GM23338 (cell line): ENCODE results near the gene CLCN4. TPM values are rescaled to one million over a fixed set of nuclear protein-coding genes. Genes with fewer than 3 reads are reported as not detected.

Experiments used
- ATAC-seq: fragments of 200-7000 bp; cut with Tn5 transposase; 3 replicates; pipeline ENCODE4 v1.9.1; 2020
- DNase-seq: peaks from one replicate; pipeline ENCODE4 v3.0.0-alpha.2; 2015; ENCODE audit warnings: low spot score
- H2AFZ ChIP-seq: fragments of 200-600 bp; sonication (generic); 2 replicates; pipeline ENCODE4 v1.8.0; 2016; ENCODE audit warnings: antibody characterized with exemption, mild to moderate bottlenecking, moderate library complexity
- H3F3A ChIP-seq: fragments of 200-600 bp; sonication (generic); replicated peaks from 2 replicates; pipeline ENCODE4 v1.8.0; 2017; ENCODE audit warnings: antibody characterized with exemption, mixed run types, low read depth
- H3K27ac ChIP-seq: fragments of 200-600 bp; sonication (generic); 2 replicates; pipeline ENCODE4 v1.6.1; 2016; ENCODE audit warnings: low read depth
- H3K27me3 ChIP-seq: fragments of 200-600 bp; sonication (generic); 2 replicates; pipeline ENCODE4 v1.8.0; 2016; ENCODE audit warnings: mild to moderate bottlenecking, mixed run types, moderate library complexity; ENCODE audit not compliant: insufficient read depth
- H3K36me3 ChIP-seq: fragments of 200-600 bp; sonication (generic); 2 replicates; pipeline ENCODE4 v1.8.0; 2016; ENCODE audit warnings: mild to moderate bottlenecking; ENCODE audit not compliant: insufficient read depth
- H3K4me1 ChIP-seq: fragments of 200-600 bp; sonication (generic); 2 replicates; pipeline ENCODE4 v1.8.0; 2016; ENCODE audit warnings: mild to moderate bottlenecking, moderate library complexity; ENCODE audit not compliant: insufficient read depth
- H3K4me2 ChIP-seq: fragments of 200-600 bp; sonication (generic); 2 replicates; pipeline ENCODE4 v1.7.1; 2017; ENCODE audit warnings: mixed run types
- H3K4me3 ChIP-seq: fragments of 200-600 bp; sonication (generic); 2 replicates; pipeline ENCODE4 v1.6.1; 2016; ENCODE audit warnings: mixed run types
- H3K79me2 ChIP-seq: fragments of 200-600 bp; sonication (generic); replicated peaks from 2 replicates; pipeline ENCODE4 v1.8.0; 2017; ENCODE audit warnings: mild to moderate bottlenecking; ENCODE audit not compliant: insufficient read depth
- H3K9me2 ChIP-seq: fragments of 200-600 bp; sonication (generic); 2 replicates; pipeline ENCODE4 v1.8.0; 2017; ENCODE audit not compliant: insufficient read depth
- H4K20me1 ChIP-seq: fragments of 200-600 bp; sonication (generic); replicated peaks from 2 replicates; pipeline ENCODE4 v1.8.0; 2017; ENCODE audit warnings: mild to moderate bottlenecking; ENCODE audit not compliant: insufficient read depth
- H3K27ac Mint-ChIP-seq: 2 replicates; pipeline ENCODE4 v1.8.0; 2020; ENCODE audit warnings: inconsistent platforms, mild to moderate bottlenecking, moderate library complexity, mixed read lengths
- H3K27me3 Mint-ChIP-seq: 3 replicates; pipeline ENCODE4 v1.8.0; 2022; ENCODE audit warnings: low read depth, mild to moderate bottlenecking, moderate library complexity, mixed read lengths, inconsistent platforms; ENCODE audit not compliant: insufficient read depth, poor library complexity
- H3K36me3 Mint-ChIP-seq: 3 replicates; pipeline ENCODE4 v1.8.0; 2021; ENCODE audit warnings: low read depth, mild to moderate bottlenecking, inconsistent platforms, moderate library complexity, mixed read lengths
- H3K4me1 Mint-ChIP-seq: 3 replicates; pipeline ENCODE4 v1.8.0; 2020; ENCODE audit warnings: mild to moderate bottlenecking, inconsistent platforms, mixed read lengths
- H3K4me3 Mint-ChIP-seq: 3 replicates; pipeline ENCODE4 v1.8.0; 2021; ENCODE audit warnings: moderate library complexity, mild to moderate bottlenecking, inconsistent platforms, mixed read lengths
- H3K9me3 Mint-ChIP-seq: 3 replicates; pipeline ENCODE4 v1.8.0; 2020; ENCODE audit warnings: moderate library complexity, mild to moderate bottlenecking, inconsistent platforms, mixed read lengths
- CREB1 ChIP-seq: fragments of 250-450 bp; sonication (Bioruptor Pico); IDR thresholded peaks from 2 replicates; pipeline ENCODE4 v1.5.0; 2020; ENCODE audit warnings: low read depth, mild to moderate bottlenecking, moderate library complexity
- EZH2 ChIP-seq: fragments of 200-600 bp; sonication (generic); IDR thresholded peaks from one replicate; pipeline ENCODE4 v1.8.0; 2017; ENCODE audit warnings: antibody characterized with exemption, mild to moderate bottlenecking, low read depth; ENCODE audit not compliant: unreplicated experiment
- NANOG ChIP-seq: IDR thresholded peaks from 2 replicates; pipeline ENCODE4 v1.6.1; 2016; ENCODE audit warnings: antibody characterized with exemption, borderline replicate concordance
- POLR2AphosphoS5 ChIP-seq: IDR thresholded peaks from 2 replicates; pipeline ENCODE4 v1.6.1; 2016; ENCODE audit warnings: antibody characterized with exemption, low read depth
- REST ChIP-seq: IDR thresholded peaks from one replicate; pipeline ENCODE4 v1.6.1; 2018; ENCODE audit warnings: antibody characterized with exemption; ENCODE audit not compliant: unreplicated experiment
- STAT1 ChIP-seq: IDR thresholded peaks from one replicate; pipeline ENCODE4 v1.6.1; 2016; ENCODE audit warnings: antibody characterized with exemption; ENCODE audit not compliant: unreplicated experiment
- ZNF114 ChIP-seq: fragments of 250-450 bp; sonication (Bioruptor Pico); IDR thresholded peaks from 2 replicates; pipeline ENCODE4 v1.5.0; 2020; ENCODE audit warnings: mild to moderate bottlenecking, moderate library complexity
- ZNF331 ChIP-seq: fragments of 250-450 bp; sonication (Bioruptor Pico); IDR thresholded peaks from 2 replicates; pipeline ENCODE4 v1.5.0; 2020; ENCODE audit warnings: low read depth, mild to moderate bottlenecking, moderate library complexity
- polyA plus RNA-seq: library from polyadenylated mRNA; unstranded; fragments of >200 nt; fragmentation: Nextera tagmentation; extraction: Ambion mirVana; gene quantifications from 2 replicates; pipeline ENCODE4 v1.2.1, GENCODE V29; 2016
- total RNA-seq: library from RNA; depleted of rRNA; stranded (reverse); fragments of >200 nt; shearing (Covaris generic); gene quantifications from 2 replicates; pipeline ENCODE4 v1.2.3, GENCODE V29; 2014
- TF ChIP-seq, protein P1 (sequence below): fragments of 250-450 bp; sonication (Bioruptor Pico); IDR thresholded peaks from 2 replicates; pipeline ENCODE4 v1.5.0; 2020; ENCODE audit warnings: mild to moderate bottlenecking, moderate library complexity
- TF ChIP-seq, protein P2 (sequence below): IDR thresholded peaks from 2 replicates; pipeline ENCODE4 v1.6.1; 2016; ENCODE audit warnings: antibody characterized with exemption
- TF ChIP-seq, protein P3 (sequence below), 2 experiments: fragments of 200-600 bp in 1 of 2; sonication (generic) in 1 of 2; conservative IDR thresholded peaks; 2 replicates each; pipeline versions ENCODE4 v1.5.1 to v1.6.1; 2016 to 2017; ENCODE audit warnings: antibody characterized with exemption in 2 of 2, low read depth in 2 of 2, mild to moderate bottlenecking in 2 of 2, moderate library complexity in 1 of 2

CLCN4 gene
- total and polyA plus RNA-seq, 2 experiments from 2014 or later = 1.2 to 4.9 TPM

GRCh38 chrX:10208953-10209352 lies 52.2 kb downstream of the CLCN4 start:
- no peak overlapping the region for H3K27ac ChIP-seq
- H3K36me3 ChIP-seq = no peaks in the 10 kb centered on the region
- DNase-seq (no peak), ATAC-seq (no peak)
- H3K27me3 ChIP-seq = no peaks in the 10 kb centered on the region
- H3K4me1 Mint-ChIP-seq = no peaks in the 10 kb centered on the region
- H3K27ac Mint-ChIP-seq = no peak overlapping the region
- no peaks in the 10 kb centered on the region; the same call in 2 of the 3 replicates for H3K9me3 Mint-ChIP-seq
- no peak for TF ChIP-seq POLR2AphosphoS5
- TF ChIP-seq EZH2 = no peak
- TF ChIP-seq, protein P1, sequence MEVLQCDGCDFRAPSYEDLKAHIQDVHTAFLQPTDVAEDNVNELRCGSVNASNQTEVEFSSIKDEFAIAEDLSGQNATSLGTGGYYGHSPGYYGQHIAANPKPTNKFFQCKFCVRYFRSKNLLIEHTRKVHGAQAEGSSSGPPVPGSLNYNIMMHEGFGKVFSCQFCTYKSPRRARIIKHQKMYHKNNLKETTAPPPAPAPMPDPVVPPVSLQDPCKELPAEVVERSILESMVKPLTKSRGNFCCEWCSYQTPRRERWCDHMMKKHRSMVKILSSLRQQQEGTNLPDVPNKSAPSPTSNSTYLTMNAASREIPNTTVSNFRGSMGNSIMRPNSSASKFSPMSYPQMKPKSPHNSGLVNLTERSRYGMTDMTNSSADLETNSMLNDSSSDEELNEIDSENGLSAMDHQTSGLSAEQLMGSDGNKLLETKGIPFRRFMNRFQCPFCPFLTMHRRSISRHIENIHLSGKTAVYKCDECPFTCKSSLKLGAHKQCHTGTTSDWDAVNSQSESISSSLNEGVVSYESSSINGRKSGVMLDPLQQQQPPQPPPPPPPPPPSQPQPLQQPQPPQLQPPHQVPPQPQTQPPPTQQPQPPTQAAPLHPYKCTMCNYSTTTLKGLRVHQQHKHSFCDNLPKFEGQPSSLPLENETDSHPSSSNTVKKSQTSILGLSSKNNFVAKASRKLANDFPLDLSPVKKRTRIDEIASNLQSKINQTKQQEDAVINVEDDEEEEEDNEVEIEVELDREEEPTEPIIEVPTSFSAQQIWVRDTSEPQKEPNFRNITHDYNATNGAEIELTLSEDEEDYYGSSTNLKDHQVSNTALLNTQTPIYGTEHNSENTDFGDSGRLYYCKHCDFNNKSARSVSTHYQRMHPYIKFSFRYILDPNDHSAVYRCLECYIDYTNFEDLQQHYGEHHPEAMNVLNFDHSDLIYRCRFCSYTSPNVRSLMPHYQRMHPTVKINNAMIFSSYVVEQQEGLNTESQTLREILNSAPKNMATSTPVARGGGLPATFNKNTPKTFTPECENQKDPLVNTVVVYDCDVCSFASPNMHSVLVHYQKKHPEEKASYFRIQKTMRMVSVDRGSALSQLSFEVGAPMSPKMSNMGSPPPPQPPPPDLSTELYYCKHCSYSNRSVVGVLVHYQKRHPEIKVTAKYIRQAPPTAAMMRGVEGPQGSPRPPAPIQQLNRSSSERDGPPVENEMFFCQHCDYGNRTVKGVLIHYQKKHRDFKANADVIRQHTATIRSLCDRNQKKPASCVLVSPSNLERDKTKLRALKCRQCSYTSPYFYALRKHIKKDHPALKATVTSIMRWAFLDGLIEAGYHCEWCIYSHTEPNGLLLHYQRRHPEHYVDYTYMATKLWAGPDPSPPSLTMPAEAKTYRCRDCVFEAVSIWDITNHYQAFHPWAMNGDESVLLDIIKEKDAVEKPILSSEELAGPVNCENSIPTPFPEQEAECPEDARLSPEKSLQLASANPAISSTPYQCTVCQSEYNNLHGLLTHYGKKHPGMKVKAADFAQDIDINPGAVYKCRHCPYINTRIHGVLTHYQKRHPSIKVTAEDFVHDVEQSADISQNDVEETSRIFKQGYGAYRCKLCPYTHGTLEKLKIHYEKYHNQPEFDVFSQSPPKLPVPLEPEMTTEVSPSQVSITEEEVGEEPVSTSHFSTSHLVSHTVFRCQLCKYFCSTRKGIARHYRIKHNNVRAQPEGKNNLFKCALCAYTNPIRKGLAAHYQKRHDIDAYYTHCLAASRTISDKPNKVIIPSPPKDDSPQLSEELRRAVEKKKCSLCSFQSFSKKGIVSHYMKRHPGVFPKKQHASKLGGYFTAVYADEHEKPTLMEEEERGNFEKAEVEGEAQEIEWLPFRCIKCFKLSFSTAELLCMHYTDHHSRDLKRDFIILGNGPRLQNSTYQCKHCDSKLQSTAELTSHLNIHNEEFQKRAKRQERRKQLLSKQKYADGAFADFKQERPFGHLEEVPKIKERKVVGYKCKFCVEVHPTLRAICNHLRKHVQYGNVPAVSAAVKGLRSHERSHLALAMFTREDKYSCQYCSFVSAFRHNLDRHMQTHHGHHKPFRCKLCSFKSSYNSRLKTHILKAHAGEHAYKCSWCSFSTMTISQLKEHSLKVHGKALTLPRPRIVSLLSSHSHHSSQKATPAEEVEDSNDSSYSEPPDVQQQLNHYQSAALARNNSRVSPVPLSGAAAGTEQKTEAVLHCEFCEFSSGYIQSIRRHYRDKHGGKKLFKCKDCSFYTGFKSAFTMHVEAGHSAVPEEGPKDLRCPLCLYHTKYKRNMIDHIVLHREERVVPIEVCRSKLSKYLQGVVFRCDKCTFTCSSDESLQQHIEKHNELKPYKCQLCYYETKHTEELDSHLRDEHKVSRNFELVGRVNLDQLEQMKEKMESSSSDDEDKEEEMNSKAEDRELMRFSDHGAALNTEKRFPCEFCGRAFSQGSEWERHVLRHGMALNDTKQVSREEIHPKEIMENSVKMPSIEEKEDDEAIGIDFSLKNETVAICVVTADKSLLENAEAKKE (CRISPR knock-in tag) = no peak
- TF ChIP-seq ZNF114 (CRISPR knock-in tag) = no peak
- TF ChIP-seq CREB1 (CRISPR knock-in tag) = no peak
- TF ChIP-seq STAT1 = no peak
- no peak for TF ChIP-seq REST
- no peak for TF ChIP-seq NANOG
- TF ChIP-seq ZNF331 (CRISPR knock-in tag) = no peak
- TF ChIP-seq, protein P2, sequence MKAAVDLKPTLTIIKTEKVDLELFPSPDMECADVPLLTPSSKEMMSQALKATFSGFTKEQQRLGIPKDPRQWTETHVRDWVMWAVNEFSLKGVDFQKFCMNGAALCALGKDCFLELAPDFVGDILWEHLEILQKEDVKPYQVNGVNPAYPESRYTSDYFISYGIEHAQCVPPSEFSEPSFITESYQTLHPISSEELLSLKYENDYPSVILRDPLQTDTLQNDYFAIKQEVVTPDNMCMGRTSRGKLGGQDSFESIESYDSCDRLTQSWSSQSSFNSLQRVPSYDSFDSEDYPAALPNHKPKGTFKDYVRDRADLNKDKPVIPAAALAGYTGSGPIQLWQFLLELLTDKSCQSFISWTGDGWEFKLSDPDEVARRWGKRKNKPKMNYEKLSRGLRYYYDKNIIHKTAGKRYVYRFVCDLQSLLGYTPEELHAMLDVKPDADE = no peak
- TF ChIP-seq, protein P3, sequence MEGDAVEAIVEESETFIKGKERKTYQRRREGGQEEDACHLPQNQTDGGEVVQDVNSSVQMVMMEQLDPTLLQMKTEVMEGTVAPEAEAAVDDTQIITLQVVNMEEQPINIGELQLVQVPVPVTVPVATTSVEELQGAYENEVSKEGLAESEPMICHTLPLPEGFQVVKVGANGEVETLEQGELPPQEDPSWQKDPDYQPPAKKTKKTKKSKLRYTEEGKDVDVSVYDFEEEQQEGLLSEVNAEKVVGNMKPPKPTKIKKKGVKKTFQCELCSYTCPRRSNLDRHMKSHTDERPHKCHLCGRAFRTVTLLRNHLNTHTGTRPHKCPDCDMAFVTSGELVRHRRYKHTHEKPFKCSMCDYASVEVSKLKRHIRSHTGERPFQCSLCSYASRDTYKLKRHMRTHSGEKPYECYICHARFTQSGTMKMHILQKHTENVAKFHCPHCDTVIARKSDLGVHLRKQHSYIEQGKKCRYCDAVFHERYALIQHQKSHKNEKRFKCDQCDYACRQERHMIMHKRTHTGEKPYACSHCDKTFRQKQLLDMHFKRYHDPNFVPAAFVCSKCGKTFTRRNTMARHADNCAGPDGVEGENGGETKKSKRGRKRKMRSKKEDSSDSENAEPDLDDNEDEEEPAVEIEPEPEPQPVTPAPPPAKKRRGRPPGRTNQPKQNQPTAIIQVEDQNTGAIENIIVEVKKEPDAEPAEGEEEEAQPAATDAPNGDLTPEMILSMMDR (conservative IDR thresholded peaks at IDR 0.05; ENCODE audit: low read depth in 2 of 2) = no peak
- no peaks in the 10 kb centered on the region for H3K4me1 ChIP-seq
- H3K27me3 Mint-ChIP-seq = no peaks in the 10 kb centered on the region
- H3K4me3 Mint-ChIP-seq = no peak overlapping the region
- no peak overlapping the region for H2AFZ ChIP-seq
- H3K79me2 ChIP-seq = no peaks in the 10 kb centered on the region
- no peaks in the 10 kb centered on the region for H3F3A ChIP-seq
- H3K4me2 ChIP-seq = no peak overlapping the region
- H3K9me2 ChIP-seq = no peaks in the 10 kb centered on the region
- H3K4me3 ChIP-seq = no peak overlapping the region
- H3K36me3 Mint-ChIP-seq = peaks cover 15% of the 10 kb centered on the region
- H4K20me1 ChIP-seq = no peaks in the 10 kb centered on the region
